G401 (cell line): ENCODE results near the gene SLN. TPM values are rescaled to one million over a fixed set of nuclear protein-coding genes. Genes with fewer than 3 reads are reported as not detected.
"Not testable (repeated sequence)": the region's sequence is repeated elsewhere in the genome, so short reads cannot be mapped to it uniquely, and the experiment has no call there.

Source experiments
- DNase-seq: peaks from one replicate; pipeline ENCODE4 v3.0.0-alpha.2; 2015; ENCODE audit warnings: low spot score
- in situ Hi-C: cut with HindIII; loops from 2 replicates; pipeline ENCODE4 v1.10.0; 2016; ENCODE audit warnings: low sequenced_read_pairs, mixed read lengths
- total RNA-seq: library from RNA; depleted of rRNA; stranded (reverse); fragments of >200 nt; shearing (Covaris generic); gene quantifications from 2 replicates; pipeline ENCODE4 v1.2.3, GENCODE V29; 2014; rRNA removed

The SLN gene
- not detected in 2 replicates for total RNA-seq

DNA sequence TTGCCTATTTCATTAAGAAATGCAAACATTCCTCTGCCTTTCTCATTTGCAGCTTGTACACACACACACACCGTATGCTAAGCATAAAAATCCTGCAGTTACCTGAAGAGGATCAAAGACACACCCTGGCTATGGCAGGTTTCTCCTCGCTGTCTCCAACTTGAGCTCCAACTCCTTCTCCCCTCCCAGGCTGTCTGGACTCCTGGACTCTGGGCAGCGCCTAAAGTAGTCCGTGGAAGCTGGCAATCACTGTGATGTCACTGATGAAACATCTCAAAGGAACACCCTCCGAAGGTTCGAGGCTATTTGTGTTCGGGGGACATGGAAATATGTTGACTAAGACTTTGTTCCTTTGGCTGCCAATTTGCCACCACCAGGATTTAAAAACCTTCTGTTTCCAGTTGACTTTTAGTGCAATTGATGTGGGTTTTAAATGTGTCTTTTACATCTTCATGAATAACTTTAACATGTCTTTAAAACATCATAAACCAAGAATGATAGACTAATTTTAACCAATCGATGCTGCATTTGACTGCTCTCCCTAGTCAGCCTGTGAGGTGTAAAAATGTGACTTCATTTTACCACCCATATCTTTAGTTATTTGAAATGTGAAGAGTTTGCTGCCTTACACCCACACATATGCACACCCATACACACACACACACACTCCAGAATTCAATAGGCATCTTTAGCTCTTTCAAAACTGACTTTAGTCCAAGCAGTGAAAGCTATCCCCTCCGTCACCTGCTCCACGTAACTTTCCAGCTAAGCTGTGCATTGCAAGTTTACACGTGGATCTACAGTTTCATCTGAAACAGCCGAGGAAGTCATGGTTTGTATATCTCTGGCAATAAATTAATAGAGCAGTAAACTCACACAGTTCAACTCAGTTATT lies at the start of gene SLN:
Gene SLN, minus strand, starts transcription at position 196 of the 895 bp plus-strand sequence.
- no peak for DNase-seq
- in situ Hi-C loops, result no loop called here

DNA sequence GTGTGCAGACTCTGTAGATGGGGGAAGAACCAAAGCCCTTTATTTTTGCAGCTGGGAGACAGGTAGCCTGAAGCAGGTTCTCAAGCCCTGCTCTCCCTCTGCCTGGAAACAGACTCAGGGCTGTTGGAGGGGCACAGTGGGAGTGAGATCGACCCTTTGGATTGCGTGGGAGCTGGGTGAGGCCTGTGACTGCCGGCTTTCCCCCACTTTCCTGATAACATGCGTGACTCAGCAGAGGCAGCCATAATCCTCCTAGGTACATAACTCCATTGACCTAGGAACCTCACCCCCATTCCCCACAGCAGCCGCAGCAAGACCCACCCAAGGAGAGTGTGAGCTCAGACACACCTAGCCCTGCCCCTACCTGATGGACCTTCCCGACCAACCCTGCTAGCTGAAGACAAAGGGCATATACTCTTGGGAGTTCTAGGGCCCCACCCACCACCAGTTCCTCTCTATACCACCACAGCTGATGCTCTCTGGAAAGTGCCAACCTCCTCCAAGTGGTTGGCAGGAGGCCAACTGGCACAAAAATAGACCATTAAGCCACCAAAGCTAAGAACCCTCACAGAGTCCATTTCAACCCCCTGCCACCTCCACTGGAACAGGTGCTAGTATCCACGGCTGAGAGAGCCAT lies 47.0 kb upstream of the SLN start:
- DNase-seq, in situ Hi-C loops: not testable (repeated sequence)

DNA sequence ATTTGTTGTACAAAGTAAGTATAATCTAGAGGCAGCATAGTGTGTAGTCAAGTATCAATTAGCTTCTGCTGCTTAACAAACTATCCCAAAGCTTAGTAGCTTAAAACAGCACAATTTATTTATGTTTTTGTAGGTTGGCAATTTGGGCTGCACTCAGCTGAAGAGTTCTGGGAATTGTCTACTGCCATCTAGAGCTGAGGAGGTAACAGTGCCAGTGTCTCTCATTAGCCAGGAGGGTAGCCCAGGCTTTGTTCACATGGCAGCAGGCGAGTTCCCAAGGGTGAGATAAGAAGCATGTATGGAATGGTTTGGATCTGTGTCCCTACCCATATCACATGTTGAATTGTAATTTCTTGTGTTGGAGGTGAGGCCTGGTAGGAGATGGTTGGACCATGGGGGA lies 45.8 kb upstream of the SLN start:
- in situ Hi-C loops, result no loop called here

DNA sequence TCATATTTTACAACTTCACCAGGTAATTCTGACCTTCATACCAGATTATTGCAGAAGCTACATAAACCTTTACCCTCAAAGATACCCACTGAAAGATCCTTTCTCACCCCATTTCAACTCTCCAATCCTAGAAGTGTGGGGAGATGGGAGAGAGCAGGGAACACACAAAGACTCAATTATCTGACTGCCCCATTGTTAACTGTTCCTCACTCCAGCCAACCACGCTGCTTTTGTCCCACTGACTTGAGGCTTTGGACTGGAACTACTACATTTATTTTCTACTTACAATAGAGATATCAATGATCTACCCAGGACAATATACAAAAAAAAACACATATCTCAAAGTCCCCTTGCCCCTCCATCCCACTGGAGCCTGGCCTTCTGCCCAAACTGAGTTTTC lies 44.7 kb upstream of the SLN start:
- in situ Hi-C loops, result no loop called here
- no peak for DNase-seq

More for the DNA sequence above, 45.8 kb upstream of the SLN start:
- no peak for DNase-seq

DNA sequence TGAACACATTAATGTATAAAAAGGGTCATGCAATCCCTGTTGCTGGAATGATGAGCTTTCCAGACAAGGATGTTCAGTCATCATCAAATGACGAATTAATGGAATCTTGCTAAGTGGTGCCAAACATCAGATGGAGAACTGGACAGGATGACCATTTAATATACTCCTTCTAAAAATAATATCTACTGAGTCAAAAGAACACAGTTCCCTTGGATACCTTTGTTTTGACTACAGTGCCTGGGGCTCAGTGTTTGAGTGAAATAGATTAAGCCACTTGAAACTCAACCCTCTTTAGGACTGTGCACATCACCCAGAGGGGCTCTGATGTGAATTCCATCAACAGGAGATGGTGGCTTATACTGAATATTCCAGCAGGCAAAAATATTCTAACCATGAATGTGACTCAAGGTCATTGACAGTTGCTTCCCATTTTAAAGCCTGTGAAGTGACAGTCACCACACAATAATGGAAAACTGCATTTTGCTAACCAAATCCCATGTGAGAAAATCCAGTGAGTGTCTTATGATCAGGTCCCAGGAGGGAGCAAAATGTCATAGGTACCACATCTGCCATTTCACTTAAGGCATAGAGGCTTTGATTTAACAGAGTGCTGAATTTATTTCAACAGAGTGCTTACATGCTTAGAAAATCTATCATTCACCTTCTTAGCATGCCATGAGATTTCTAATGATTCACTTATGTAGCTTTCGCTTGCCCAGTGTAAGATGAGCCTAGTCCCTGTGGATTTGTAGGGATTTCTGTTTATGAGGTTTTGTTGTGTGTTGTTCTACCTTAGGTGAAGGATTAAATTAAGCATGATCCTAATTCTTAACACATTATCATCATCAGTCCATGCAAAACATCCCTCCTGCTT lies 41.3 kb upstream of the SLN start:
- in situ Hi-C loops, result no loop called here
- DNase-seq, result no peak

DNA sequence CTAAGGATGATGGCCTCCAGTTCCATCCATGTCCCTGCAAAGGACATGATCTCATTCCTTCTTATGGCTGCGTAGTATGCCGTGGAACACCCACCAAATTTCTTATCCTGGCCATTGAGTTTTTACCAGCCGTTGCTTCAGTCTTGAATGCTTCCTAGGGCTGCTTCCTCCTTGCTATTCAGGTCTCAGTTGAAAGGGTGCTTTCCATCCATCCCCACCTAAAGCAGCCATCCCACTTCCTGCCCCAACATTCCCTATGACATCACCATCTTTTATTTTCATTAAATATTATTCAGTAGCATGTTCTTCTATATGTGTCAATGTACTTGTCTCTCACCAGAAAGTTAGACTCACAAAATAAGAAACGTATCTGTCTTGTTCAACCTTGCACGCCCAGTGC lies 40.7 kb upstream of the SLN start:
- in situ Hi-C loops, result no loop called here
- DNase-seq, result no peak

DNA sequence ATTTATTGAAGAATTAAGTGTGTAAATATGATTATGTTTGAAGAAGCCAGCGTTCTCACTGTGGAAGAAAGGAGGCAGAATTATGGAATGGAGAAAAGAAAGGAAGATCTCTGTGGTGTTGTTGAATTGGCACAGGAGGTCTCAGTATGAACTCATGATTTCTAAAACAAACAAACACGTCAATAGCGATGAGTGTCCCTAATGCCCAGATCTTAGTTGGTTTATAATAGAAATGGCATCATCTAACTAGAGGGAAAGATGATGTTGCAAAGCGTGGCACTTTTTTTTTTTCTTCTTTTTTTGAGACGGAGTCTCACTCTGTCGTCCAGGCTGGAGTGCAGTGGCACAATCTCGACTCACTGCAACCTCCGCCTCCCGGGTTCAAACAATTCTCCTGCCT lies 39.2 kb upstream of the SLN start:
- in situ Hi-C loops, result no loop called here
- no peak for DNase-seq

DNA sequence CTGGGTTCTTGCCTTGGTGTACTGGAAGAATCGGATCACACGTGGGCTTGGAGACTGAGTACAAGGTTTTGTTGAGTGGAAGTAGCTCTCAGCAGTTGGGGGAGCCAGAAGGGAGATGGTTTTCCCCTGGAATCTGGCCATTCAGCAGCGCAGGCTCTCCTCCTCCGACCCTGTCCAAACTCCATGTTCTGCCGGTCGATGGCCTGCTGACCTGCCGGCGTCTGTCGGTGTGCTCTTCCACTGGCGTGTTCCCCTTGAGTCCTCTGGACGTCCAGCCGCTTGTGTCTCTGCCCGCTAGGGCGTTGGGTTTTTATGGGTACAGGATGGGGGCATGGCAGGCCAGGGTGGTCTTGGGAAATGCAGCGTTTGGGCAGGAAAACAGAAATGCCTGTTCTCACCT lies 38.5 kb upstream of the SLN start:
- in situ Hi-C loops, result no loop called here
- DNase-seq, result no peak

DNA sequence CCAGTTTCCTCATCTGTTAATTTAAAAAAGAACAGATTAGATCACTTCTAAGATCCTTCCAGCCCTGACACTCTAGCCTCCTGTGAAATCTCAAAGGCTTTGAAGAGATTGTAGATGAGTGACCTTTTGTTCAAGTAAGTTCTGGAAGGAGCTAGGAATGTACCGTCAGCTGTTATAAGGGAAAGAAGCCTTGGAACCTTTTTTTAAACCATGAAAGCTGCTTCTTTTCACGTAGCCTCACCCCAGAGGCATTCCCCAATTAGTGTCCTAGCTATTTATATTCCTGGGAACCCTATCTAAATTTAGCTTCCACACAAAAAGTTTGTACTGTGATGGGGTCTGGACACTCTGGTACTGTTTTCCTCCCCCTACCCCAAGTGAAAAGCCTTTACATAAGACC lies 35.8 kb upstream of the SLN start:
- in situ Hi-C loops, result no loop called here

DNA sequence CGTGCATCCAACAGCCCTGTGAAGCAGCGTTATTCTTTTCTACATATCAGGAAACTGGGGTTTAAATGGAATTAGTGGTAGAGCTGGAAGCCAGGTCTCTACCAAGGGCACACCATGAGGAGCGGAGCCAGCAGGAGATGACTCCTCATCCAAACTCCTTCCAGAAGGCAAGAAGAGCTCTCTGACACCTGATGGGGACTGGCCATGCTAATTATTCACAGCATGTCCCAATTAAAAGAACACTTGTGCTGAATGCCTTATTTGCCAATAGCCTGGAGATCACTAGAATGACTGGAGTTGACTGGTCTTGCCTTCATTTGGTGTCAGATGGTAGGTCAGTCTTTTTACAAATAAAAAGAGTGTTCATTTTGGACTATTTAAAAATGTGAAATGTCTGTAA lies 32.9 kb upstream of the SLN start:
- in situ Hi-C loops, result no loop called here
- peak; percentile 97 for DNase-seq

More for the DNA sequence above, 35.8 kb upstream of the SLN start:
- no peak for DNase-seq

DNA sequence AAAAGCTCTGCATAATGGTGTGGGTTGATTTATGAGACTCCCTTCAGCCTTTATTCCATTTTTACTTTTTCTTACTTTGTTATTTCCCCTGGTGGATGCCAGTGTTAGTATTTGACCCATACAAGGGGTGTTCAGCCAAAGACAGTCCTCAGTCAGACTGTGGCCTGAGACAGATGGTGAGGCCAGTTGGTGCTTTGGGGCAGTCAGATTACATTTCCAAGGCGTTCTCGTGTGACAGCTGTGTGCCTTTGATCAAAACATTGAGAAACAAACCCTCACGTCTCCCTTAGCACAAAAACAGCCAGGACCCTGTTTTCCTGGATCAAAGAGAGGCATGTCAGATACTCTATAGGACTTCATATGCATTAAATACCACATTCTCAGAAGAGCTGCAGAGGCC lies 31.3 kb upstream of the SLN start:
- in situ Hi-C loops, result no loop called here
- peak; percentile 89 for DNase-seq

DNA sequence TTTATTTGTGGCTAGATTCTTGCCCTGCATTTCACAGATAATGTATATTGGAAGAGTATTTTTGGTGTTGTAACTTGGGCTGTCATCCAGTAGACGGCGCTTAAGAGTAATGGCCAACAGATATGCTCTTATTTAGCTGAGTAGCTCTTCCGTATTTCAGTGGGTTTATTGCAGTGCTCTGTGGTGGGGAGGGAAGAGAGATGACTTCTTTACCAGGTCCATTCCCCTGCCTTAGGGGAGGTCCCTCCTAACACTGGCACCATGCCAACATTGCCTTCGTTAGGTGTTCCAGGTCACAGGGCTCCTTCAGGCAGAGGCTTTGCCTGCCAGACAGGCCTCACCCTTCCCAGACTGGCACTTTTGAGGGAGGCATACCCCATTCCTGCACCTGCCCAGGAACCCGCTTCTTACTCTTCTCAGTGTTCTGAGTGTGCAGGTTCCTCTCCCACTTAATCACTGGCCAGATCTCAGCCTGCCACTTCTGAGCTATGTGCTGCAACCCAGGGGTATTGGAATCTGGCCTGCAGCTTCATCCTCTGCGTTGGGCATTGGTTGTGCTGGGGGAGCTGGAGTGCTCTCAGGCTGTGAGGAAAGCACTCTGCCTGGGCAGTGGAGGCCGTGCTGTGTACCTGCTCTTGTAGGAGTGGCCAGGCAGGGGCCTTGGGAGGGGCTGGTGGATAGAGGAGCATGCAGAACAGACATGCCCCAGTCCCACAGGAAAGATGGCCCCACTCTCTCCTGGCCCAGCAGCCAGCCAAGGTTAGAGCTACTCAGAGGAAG lies 29.4 kb upstream of the SLN start:
- peak; percentile 8 for DNase-seq
- in situ Hi-C loops, result no loop called here

DNA sequence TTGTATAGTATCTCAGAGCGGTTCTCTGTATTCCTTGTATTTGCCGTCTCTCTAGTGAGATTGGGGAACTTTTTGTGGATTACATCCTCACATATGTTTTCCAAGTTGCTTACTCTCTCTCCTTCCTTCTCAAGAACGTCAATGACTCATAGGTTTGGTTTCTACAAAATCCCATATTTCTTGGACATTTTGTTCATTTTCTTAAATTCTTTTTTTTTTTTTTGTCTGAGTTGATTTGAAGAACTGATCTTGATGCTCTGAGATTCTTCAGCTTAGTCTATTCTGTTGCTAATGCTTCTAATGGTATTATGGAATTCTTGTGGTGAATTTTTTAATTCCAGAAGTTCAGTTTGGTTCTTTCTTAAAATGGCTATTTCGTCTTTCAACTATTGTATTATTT lies 28.4 kb upstream of the SLN start:
- in situ Hi-C loops, result no loop called here
- DNase-seq, result no peak

DNA sequence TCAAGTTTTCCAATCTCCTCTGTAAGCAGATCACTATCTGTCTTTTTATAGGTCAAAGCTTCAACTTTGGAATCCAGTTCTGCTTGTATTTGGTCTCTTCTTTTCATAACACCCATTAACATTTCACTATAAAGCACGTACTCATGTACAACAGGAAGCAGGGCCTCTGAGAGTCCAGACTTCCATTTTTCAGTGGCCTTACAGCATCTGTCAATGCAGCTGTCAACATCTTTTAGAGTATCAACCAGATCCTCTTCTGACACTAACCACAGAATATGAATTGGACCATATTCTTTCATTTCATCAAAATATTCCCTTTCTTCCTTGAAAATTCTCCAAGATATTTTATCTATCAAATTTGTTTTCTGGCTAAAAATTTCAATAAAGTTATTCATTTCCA lies 24.7 kb upstream of the SLN start:
- in situ Hi-C loops, result no loop called here
- no peak for DNase-seq

DNA sequence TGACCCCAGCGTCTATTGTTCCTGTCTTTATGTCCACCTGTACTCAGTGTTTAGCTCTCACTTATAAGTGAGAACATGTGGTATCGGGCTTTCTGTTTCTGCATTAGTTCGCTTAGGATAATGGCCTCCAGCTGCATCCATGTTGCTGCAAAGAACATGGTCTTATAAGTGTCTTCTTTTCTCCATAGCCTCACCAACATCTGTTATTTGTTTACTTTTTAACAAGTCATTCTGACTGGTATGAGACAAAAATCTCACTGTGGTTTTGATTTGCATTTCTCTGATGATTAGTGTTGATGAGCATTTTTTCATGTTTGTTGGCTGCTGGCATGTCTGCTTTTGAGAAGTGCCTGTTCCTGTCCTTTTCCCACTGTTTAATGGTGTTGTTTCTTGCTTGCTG lies 21.7 kb upstream of the SLN start:
- DNase-seq, result no peak
- in situ Hi-C loops, result no loop called here

DNA sequence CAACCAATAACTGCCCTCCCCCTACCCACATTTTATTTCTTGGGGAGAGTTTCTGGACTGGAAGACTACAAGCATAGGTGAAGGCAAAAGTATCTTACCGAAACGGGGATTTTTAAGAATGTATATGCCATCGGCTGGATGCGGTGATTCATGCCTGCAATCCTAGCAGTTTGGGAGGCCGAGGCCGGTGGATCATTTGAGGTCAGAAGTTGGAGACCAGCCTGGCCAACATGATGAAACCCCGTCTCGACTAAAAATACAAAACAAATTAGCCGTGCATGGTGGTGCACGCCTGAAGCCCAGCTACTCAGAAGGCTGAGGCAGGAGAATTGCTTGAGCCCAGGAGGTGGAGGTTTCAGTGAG lies 20.8 kb upstream of the SLN start:
- in situ Hi-C loops, result no loop called here
- no peak for DNase-seq

DNA sequence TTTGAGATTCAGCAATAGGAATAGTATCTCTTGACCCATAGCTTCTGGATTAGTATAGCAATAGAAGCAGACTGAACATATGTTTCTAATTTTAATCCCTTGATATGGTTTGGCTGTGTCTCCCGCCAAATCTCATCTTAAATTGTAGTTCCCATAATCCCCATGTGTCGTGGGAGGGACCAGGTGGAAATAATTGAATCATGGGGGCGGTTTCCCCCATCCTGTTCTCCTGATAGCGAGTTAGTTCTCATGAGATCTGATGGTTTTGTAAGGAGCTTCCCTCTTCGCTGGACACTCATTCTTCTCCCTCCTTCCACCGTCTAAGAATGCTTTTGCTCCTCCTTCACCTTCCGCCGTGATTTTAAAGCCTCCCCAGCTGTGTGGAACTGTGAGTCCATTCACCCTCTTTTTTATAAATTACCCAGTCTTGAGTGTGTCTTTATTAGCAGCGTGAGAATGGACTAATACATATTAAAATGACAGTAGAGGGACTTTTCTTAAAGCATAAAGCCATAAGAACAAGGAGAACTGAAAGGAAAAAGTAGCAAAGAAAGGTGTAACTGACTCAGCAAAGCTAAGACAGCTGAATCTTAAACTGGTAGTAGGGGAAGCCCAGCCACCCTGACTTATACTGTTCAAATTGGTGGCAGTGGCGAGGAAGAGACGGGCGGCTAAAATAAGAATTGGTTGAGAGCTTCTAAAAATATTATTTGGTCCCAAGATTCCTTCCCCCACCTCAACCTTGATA lies 20.3 kb upstream of the SLN start:
- no peak for DNase-seq
- in situ Hi-C loops, result no loop called here

DNA sequence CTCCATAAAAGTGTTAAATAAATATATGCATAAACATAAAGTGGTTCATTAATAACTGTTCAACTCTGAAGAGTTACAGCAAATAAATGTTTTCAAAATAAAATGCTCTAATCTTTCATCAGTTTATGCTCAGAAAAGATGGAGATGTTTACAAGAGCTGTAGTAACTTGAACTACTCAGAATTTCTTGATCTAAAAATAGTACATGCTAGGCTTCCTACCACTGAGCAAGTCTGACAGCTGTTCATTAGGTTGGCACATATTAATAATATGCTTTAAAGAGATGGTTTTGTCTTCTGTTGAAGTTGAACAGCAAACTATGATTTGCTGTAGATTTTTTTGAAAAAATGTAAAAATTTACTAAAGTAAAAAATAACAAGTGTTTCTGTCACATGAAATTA lies 10.8 kb upstream of the SLN start:
- in situ Hi-C loops, result no loop called here
- DNase-seq, result no peak

DNA sequence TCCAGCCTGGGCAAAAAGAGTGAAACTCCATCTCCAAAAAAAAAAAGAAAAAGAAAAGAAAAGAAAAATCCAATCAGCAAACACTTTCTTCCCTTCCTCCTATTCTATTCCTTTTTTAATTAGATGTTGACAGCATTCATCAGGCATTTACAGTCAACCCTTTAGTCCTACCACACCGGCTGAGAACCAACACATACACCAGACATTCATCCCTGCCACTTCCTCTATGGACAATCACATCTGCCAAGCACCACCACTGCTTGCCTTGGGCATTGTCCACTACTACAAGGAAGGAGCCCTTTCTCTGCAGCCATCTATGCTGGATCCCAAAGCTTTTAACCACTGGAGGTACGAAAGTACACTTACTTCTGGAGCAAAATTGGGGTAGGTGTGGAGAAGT lies 9.4 kb upstream of the SLN start:
- no peak for DNase-seq
- in situ Hi-C loops, result no loop called here
